Panc1 (cell line): ENCODE results near the gene ADD2. TPM values are rescaled to one million over a fixed set of nuclear protein-coding genes. Genes with fewer than 3 reads are reported as not detected.

ENCODE experiments used
- ATAC-seq: fragments of 200-7000 bp; cut with Tn5 transposase; 2 replicates; pipeline ENCODE4 v1.9.1; 2020; ENCODE audit warnings: mild to moderate bottlenecking, moderate library complexity
- BruUV-seq: library from RNA; stranded (reverse); fragments of 400-500 nt; replicated peaks from 2 replicates; lab custom pipeline; 2021; lab: Mats Ljungman, UMichigan
- CTCF ChIA-PET: fragments of 300-600 bp; sonication (Branson Sonifier 250); formaldehyde crosslinking; loops from one replicate; lab custom pipeline; 2022; ENCODE audit warnings: antibody characterized with exemption; lab: Charles Lee
- POLR2A ChIA-PET: fragments of 300-600 bp; sonication (Branson Sonifier 250); formaldehyde crosslinking; loops from one replicate; lab custom pipeline; 2022; ENCODE audit warnings: antibody characterized with exemption; lab: Charles Lee
- DNase-seq: peaks from one replicate; pipeline ENCODE4 v3.0.0-alpha.2; 2010; ENCODE audit warnings: low read depth, low spot score
- H3K27ac ChIP-seq: 2 replicates; pipeline ENCODE4 v1.5.1; 2011; ENCODE audit warnings: mild to moderate bottlenecking, low read length, inconsistent platforms
- H3K27me3 ChIP-seq: fragments of 200-500 bp; sonication (Bioruptor generic); 2 replicates; pipeline ENCODE4 v1.6.0; 2014; ENCODE audit warnings: low read length, inconsistent platforms; ENCODE audit not compliant: control insufficient read depth, insufficient read depth
- H3K36me3 ChIP-seq: fragments of 200-500 bp; sonication (Bioruptor generic); 2 replicates; pipeline ENCODE4 v1.5.1; 2014; ENCODE audit warnings: inconsistent platforms, mild to moderate bottlenecking, low read length, moderate library complexity; ENCODE audit not compliant: control insufficient read depth, insufficient read depth
- H3K4me1 ChIP-seq: 2 replicates; pipeline ENCODE4 v1.5.1; 2011; ENCODE audit warnings: inconsistent platforms, mild to moderate bottlenecking, low read length, moderate library complexity; ENCODE audit not compliant: control insufficient read depth, insufficient read depth
- H3K4me3 ChIP-seq, 2 experiments: 2 replicates each; pipeline ENCODE4 v1.5.1; 2011 to 2012; ENCODE audit warnings: low read depth in 2 of 2, low read length in 2 of 2, mild to moderate bottlenecking in 2 of 2, inconsistent platforms in 1 of 2, moderate library complexity in 1 of 2
- H3K9me3 ChIP-seq: fragments of 200-500 bp; sonication (Bioruptor generic); 2 replicates; pipeline ENCODE4 v1.5.1; 2014; ENCODE audit warnings: low read depth, mild to moderate bottlenecking, inconsistent platforms, low read length, moderate library complexity; ENCODE audit not compliant: control insufficient read depth, insufficient read depth
- POLR2AphosphoS5 ChIP-seq: IDR thresholded peaks from 2 replicates; pipeline ENCODE4 v1.6.1; 2012; ENCODE audit warnings: mild to moderate bottlenecking, low read depth, low read length, moderate library complexity
- SIN3A ChIP-seq: IDR thresholded peaks from 2 replicates; pipeline ENCODE4 v1.6.1; 2012; ENCODE audit warnings: low read depth, mild to moderate bottlenecking, low read length, moderate library complexity, borderline replicate concordance; ENCODE audit not compliant: insufficient read depth
- TCF7L2 ChIP-seq: IDR thresholded peaks from 2 replicates; pipeline ENCODE4 v1.6.1; 2011; ENCODE audit warnings: mild to moderate bottlenecking, low read depth, low read length, inconsistent platforms
- in situ Hi-C: cut with HindIII; loops from 2 replicates; pipeline ENCODE4 v1.10.0; 2016; ENCODE audit warnings: low sequenced_read_pairs, low pct_unique_long_range_greater_than_20kb
- intact Hi-C: fragments of 100-400 bp; cut with micrococcal nuclease; formaldehyde crosslinking; loops from one replicate; pipeline ENCODE4 v1.10.0; 2022; ENCODE audit not compliant: unreplicated experiment
- total RNA-seq: library from RNA; stranded (reverse); gene quantifications from one replicate; pipeline ENCODE4 v1.2.1, GENCODE V29; 2021; ENCODE audit not compliant: unreplicated experiment
- TF ChIP-seq, protein P1 (sequence below): fragments of 450-650 bp; IDR thresholded peaks from 2 replicates; pipeline ENCODE4 v1.5.1; 2017; ENCODE audit warnings: mild to moderate bottlenecking
- TF ChIP-seq, protein P2 (sequence below), 2 experiments: IDR thresholded peaks; 2 replicates each; pipeline ENCODE4 v1.6.1; 2011 to 2012; ENCODE audit warnings: low read depth in 2 of 2, control low read depth in 1 of 2, low read length in 1 of 2, mild to moderate bottlenecking in 1 of 2, moderate library complexity in 1 of 2; ENCODE audit not compliant: insufficient read depth in 1 of 2

Gene ADD2
- total RNA-seq, 1 experiment from 2014 or later = 0.26 TPM

DNA sequence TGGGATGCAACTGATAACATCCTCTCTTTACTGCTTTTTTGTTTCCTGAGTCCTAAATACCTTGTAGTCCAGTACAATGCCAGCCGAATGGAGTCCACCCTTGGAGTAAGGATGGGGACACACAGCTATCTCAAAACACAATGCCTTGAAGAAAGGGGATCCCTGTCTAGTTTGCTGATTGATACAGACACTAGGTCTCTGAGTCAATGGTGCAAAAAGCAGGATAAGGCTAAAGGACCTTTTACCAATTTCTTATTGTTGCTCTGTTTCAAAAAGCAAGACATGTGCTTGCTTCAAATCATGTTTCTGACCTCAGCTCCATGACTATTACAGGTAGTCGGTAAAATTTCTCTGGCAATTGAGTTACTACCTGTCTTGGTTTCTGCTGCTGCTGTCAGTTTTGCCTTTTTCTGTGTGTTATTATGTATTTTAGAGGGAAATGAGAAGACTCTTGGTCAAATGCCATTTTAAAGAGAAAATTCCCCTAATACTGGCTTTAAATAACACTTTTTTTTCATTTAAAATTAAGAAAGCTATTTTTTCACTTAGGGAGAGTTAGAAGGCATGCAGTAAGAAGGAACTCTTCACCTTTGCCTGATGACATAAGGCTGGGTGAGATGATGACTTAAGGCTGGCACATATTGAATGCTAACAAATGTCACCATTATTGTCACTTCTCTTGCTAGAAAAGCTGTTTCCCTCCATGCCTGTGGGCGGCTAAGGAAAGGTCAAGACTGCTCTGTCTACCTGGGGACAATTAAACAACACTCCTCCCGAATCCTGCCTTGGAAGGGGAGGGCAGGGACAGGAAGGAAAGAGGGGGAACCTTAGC, 27.4 kb upstream of the ADD2 start:
- in situ Hi-C loops (no loop called here), intact Hi-C loops (no loop called here)
- POLR2A ChIA-PET = no interaction called here
- CTCF ChIA-PET = no interaction called here
- no peak for ATAC-seq
- Histone ChIP-seq H3K36me3 (no peaks in the 10 kb centered on the region), H3K27me3 (peaks cover 24% of the 10 kb centered on the region), H3K27ac (no peak overlapping the region), H3K4me1 (no peaks in the 10 kb centered on the region), H3K4me3 (no peak overlapping the region), H3K9me3 (no peaks in the 10 kb centered on the region)
- DNase-seq = no peak
- TF ChIP-seq SIN3A (no peak), POLR2AphosphoS5 (no peak), TCF7L2 (no peak)
- TF ChIP-seq, protein P1, sequence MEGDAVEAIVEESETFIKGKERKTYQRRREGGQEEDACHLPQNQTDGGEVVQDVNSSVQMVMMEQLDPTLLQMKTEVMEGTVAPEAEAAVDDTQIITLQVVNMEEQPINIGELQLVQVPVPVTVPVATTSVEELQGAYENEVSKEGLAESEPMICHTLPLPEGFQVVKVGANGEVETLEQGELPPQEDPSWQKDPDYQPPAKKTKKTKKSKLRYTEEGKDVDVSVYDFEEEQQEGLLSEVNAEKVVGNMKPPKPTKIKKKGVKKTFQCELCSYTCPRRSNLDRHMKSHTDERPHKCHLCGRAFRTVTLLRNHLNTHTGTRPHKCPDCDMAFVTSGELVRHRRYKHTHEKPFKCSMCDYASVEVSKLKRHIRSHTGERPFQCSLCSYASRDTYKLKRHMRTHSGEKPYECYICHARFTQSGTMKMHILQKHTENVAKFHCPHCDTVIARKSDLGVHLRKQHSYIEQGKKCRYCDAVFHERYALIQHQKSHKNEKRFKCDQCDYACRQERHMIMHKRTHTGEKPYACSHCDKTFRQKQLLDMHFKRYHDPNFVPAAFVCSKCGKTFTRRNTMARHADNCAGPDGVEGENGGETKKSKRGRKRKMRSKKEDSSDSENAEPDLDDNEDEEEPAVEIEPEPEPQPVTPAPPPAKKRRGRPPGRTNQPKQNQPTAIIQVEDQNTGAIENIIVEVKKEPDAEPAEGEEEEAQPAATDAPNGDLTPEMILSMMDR = no peak
- TF ChIP-seq, protein P2, sequence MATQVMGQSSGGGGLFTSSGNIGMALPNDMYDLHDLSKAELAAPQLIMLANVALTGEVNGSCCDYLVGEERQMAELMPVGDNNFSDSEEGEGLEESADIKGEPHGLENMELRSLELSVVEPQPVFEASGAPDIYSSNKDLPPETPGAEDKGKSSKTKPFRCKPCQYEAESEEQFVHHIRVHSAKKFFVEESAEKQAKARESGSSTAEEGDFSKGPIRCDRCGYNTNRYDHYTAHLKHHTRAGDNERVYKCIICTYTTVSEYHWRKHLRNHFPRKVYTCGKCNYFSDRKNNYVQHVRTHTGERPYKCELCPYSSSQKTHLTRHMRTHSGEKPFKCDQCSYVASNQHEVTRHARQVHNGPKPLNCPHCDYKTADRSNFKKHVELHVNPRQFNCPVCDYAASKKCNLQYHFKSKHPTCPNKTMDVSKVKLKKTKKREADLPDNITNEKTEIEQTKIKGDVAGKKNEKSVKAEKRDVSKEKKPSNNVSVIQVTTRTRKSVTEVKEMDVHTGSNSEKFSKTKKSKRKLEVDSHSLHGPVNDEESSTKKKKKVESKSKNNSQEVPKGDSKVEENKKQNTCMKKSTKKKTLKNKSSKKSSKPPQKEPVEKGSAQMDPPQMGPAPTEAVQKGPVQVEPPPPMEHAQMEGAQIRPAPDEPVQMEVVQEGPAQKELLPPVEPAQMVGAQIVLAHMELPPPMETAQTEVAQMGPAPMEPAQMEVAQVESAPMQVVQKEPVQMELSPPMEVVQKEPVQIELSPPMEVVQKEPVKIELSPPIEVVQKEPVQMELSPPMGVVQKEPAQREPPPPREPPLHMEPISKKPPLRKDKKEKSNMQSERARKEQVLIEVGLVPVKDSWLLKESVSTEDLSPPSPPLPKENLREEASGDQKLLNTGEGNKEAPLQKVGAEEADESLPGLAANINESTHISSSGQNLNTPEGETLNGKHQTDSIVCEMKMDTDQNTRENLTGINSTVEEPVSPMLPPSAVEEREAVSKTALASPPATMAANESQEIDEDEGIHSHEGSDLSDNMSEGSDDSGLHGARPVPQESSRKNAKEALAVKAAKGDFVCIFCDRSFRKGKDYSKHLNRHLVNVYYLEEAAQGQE (IDR thresholded peaks at IDR 0.05; ENCODE audit: insufficient read depth in 1 of 2, low read depth in 2 of 2, low read length in 1 of 2) = no peak
- BruUV-seq = no TSS peak

DNA sequence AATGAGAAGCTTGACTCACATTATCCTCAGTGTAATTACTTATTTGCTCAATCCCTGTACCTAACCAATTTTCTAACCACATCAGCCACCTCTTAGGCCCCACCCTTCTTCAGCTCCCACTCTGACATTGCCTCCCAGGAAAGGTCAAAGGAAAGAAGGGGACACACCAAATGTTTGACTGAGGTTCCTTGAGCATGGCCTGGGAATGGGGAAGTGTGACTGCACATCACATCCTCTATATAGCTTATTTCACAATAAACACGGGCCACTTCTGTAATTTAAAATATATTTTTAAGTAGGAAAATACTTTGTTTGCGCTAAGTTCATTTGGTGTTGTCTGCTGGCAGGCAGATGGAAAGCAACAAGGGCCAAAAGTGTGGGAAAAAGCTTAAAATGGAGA, 25.4 kb upstream of the ADD2 start:
- TF ChIP-seq, protein P1 = no peak
- TF ChIP-seq, protein P2 (IDR thresholded peaks at IDR 0.05; ENCODE audit: insufficient read depth in 1 of 2, low read depth in 2 of 2, low read length in 1 of 2) = no peak
- no peak for TF ChIP-seq POLR2AphosphoS5
- no peak for TF ChIP-seq TCF7L2
- no peak for TF ChIP-seq SIN3A
- no TSS peak for BruUV-seq
- ChIA-PET POLR2A (no interaction called here), CTCF (no interaction called here)
- Histone ChIP-seq H3K27me3 (peaks cover 31% of the 10 kb centered on the region), H3K27ac (no peak overlapping the region), H3K4me1 (no peaks in the 10 kb centered on the region), H3K9me3 (no peaks in the 10 kb centered on the region), H3K4me3 (no peak overlapping the region), H3K36me3 (no peaks in the 10 kb centered on the region)
- DNase-seq (no peak), ATAC-seq (no peak)
- intact Hi-C loops = no loop called here
- in situ Hi-C loops = no loop called here
